Inflammatory macrophage treated with lipopolysaccharide for 4 hours (primary cell): Measurements from ENCODE around the gene PROSER3.
"Not testable (repeated sequence)": the region's sequence is repeated elsewhere in the genome, so short reads cannot be mapped to it uniquely, and the experiment has no call there.

ENCODE experiments used
- DNase-seq: peaks from one replicate; pipeline ENCODE4 v3.0.0-alpha.2; 2020

PROSER3 gene

GRCh38 chr19:35722897-35723296, 35.1 kb upstream of the PROSER3 start:
- DNase-seq = no peak

- DNase-seq = no peak
Measured at GRCh38 chr19:35723671-35724070, 34.3 kb upstream of the PROSER3 start.

DNA sequence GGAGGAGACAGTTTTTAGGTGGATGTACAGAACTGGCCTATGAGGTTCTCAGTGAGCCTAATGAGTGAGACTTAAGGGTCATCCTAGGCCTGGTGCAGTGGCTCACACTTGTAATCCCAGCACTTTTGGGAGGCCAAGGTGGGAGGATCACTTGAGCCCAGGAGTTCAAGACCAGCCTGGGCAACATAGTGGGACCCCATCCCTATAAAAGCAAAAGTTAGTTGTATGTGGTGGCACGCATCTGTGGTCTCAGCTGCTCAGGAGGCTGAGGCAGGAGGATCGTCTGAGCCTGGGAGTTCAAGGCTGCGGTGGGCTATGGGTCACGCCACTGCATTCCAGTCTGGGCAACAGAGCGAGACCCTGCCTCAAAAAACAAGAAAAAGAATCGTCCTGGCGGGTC, 33.8 kb upstream of the PROSER3 start:
- not testable (repeated sequence) for DNase-seq

GRCh38 chr19:35724560-35724959, 33.4 kb upstream of the PROSER3 start:
- no peak for DNase-seq

GRCh38 chr19:35725216-35725861, 32.6 kb upstream of the PROSER3 start:
- DNase-seq = no peak

DNA sequence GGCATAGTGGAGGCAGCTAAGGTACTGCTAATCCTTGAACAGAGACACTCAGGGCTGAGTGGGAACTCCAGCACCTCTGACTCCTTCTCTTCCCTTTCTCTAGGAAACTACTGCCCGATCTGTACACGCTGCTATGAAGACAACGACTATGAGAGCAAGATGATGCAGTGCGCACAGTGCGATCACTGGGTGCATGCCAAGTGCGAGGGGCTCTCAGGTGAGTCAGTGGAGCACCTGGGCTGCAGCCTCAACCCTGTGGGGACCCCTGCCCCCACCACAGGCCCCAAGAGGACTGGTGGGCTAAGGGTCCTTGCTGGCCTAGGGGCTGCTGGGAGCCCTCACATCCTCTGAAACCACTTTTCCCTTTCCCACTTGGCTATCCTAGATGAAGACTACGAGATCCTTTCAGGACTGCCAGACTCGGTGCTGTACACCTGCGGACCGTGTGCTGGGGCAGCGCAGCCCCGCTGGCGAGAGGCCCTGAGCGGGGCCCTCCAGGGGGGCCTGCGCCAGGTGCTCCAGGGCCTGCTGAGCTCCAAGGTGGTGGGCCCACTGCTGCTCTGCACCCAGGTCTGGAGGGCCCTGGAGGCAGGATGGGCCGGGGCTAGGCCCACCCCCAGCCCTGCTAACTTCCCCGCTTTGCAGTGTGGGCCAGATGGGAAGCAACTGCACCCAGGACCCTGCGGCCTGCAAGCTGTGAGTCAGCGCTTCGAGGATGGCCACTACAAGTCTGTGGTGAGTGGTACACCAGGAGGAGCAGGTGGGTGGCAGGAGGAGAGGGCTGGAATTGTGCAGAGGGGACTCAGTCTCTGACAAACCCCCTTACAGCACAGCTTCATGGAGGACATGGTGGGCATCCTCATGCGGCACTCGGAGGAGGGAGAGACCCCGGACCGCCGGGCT, 30.7 kb upstream of the PROSER3 start:
- DNase-seq = no peak

- DNase-seq = no peak
Measured at GRCh38 chr19:35727956-35728706, 29.8 kb upstream of the PROSER3 start.

DNA sequence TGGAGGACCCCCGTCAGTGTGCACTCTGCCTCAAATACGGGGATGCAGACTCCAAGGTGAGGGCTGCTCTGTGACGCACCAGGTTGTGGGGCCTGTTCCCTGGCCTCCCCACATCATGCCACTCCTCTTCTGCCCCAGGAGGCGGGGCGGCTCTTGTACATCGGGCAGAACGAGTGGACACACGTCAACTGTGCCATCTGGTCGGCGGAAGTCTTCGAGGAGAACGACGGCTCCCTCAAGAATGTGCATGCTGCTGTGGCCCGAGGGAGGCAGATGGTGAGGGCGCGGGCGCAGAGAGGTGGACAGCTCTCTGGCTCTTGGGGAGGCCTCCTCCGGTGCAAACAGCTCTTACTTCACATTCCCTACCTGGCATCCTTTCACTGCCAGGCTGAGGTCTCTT, 29.0 kb upstream of the PROSER3 start:
- DNase-seq = no peak

- no peak for DNase-seq
Measured at GRCh38 chr19:35729763-35730162, 28.2 kb upstream of the PROSER3 start.

DNA sequence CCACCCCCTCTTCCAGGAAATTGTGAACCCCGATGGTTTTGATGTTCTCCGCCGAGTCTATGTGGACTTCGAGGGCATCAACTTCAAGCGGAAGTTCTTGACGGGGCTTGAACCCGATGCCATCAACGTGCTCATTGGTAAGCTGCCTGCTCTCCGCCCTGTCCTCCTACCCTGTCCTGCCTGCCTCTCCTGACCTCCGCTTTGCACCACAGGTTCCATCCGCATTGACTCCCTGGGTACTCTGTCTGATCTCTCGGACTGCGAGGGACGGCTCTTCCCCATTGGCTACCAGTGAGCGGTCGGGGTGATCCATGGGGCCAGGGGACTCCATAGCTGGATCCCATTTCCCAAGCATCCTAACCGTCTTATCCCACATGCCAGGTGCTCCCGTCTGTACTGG, 27.6 kb upstream of the PROSER3 start:
- DNase-seq = no peak

DNA sequence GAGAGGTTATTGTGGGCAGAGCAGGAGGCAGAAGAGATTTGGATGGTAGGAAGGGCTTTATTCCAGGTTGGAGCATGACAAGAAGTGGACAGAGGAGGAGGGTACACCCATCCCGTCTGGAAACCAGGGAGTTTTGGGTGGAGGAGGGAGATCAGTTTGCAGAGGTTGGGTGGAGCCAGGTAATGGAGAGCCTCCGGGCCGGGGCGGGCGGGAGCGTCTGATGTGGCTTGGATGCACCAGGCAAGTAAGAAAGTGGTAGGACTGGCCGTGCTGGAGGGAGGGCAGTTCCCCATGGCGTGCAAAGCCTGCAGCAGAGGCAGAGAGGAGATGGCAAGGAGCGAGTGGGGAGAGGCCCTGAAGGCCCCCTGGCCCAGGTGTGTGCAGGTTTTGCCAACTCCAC, 26.6 kb upstream of the PROSER3 start:
- no peak for DNase-seq

- DNase-seq = no peak
Measured at GRCh38 chr19:35731779-35732405, 26.1 kb upstream of the PROSER3 start.

- no peak for DNase-seq
Measured at GRCh38 chr19:35732540-35733179, 25.3 kb upstream of the PROSER3 start.

DNA sequence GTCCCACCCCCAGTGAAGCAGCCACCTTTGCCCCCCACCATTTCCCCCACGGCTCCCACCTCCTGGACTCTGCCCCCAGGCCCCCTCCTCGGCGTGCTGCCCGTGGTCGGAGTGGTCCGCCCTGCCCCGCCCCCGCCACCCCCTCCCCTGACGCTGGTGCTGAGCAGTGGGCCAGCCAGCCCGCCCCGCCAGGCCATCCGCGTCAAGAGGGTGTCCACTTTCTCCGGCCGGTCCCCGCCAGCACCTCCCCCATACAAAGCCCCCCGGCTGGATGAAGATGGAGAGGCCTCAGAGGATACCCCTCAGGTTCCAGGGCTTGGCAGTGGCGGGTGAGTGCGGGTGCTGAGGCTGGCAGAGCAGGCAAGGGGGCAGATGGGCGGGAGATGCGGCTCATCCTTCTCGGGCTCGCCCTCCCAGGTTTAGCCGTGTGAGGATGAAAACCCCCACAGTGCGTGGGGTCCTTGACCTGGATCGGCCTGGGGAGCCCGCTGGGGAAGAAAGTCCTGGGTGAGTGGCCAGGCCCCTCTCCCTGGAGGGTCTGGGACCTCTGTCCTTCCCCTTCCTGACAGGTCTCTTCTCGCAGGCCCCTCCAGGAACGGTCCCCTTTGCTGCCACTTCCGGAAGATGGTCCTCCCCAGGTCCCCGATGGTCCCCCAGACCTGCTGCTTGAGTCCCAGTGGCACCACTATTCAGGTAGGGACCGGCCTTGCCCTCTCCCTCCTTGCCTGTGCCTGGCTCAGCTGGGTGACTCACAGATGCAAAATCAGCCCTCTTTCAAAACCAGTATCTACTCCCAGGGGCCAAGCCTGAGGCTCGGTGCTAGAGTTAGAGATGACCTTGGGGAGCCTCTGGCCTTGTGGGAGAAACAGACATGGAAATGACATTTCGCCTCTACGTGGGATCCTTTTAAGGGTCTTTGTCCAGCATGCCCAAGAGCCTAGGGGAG, 24.5 kb upstream of the PROSER3 start:
- DNase-seq = no peak

- DNase-seq = no peak
Measured at GRCh38 chr19:35734273-35734672, 23.7 kb upstream of the PROSER3 start.

- DNase-seq = no peak
Measured at GRCh38 chr19:35734889-35735288, 23.1 kb upstream of the PROSER3 start.

DNA sequence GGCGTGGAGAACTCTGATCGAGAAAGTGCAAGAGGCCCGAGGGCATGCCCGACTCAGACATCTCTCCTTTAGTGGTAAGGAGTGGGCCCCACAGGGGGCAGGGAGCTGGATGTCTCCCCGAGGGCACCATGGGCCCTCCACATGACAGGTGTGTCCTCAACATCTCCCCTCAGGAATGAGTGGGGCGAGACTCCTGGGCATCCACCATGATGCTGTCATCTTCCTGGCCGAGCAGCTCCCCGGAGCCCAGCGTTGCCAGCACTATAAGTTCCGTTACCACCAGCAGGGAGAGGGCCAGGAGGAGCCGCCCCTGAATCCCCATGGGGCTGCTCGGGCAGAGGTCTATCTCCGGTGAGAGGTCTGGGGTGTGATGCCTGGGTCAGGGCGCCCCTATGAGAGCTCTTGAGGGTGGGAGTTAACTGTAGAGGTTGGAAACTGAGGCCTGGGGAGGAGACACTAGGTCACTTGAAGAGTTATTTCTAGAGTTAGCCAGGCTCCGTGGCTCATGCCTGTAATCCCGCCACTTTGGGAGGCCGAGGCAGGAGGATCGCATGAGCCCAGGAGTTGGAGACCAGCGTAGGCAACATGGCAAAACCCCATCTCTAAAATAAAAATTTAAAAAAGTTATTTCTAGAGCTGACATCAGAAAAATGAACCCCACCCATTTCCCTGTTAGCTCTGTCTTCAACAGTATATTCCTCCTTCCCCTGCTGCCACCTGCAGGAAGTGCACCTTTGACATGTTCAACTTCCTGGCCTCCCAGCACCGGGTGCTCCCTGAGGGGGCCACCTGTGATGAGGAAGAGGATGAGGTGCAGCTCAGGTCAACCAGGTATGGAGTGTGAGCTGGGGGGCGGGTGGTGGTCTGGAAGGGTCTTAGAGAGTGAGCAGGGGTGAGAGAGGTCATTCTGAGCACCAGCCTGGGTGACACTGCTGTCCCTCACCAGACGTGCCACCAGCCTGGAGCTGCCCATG, 20.8 kb upstream of the PROSER3 start:
- no peak for DNase-seq

GRCh38 chr19:35738021-35738886, 19.7 kb upstream of the PROSER3 start:
- DNase-seq = no peak

DNA sequence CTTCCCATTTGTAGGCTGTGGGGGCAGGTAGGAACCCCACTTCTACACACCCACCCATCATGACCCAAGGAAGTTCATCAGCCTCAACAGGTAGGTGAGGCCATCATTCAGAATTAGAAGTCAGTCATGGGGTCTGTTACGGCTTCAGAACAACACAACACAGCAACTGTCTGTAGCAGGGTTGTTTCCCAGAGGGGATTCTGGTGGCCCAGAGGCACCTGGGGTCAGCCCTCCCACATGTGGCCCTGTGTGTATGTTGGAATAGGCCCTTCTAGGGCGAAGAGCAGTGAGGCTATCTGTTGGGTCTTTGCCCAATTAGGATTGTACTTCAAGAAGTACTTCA, 19.1 kb upstream of the PROSER3 start:
- DNase-seq = no peak
